Ecto neural progenitor cell (in vitro differentiated cells): ENCODE measurements around the gene MGLL.

ENCODE experiments used
- DNase-seq: peaks from one replicate; pipeline ENCODE4 v3.0.0-alpha.2; 2018; ENCODE audit warnings: low spot score

Gene MGLL

GRCh38 chr3:127789051-127789450 is 33.3 kb downstream of the MGLL start:
- no peak for DNase-seq

GRCh38 chr3:127788451-127788909 is 33.8 kb downstream of the MGLL start:
- DNase-seq = no peak

GRCh38 chr3:127787571-127788365 is 34.5 kb downstream of the MGLL start:
- no peak for DNase-seq

DNA sequence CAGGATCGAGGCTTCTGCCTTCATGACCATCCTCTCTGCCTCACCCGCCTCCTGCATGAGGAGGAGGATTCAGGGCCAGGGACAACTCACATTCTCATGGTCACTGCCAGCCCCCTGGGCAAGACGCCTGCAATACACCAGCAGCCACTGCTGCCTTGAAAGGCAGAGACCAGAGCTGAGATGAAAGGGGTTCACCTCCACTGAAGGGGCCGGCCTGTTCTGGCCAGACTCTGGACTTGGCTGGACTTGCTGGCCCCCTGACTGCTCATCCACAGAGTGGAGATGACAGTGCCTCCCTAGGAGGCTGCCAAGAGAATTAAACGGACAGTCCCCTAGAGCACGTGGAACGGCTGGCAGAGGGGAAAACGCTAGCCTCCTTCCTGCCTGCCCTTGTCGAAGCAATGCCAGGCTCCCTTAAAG is 35.2 kb downstream of the MGLL start:
- no peak for DNase-seq

DNA sequence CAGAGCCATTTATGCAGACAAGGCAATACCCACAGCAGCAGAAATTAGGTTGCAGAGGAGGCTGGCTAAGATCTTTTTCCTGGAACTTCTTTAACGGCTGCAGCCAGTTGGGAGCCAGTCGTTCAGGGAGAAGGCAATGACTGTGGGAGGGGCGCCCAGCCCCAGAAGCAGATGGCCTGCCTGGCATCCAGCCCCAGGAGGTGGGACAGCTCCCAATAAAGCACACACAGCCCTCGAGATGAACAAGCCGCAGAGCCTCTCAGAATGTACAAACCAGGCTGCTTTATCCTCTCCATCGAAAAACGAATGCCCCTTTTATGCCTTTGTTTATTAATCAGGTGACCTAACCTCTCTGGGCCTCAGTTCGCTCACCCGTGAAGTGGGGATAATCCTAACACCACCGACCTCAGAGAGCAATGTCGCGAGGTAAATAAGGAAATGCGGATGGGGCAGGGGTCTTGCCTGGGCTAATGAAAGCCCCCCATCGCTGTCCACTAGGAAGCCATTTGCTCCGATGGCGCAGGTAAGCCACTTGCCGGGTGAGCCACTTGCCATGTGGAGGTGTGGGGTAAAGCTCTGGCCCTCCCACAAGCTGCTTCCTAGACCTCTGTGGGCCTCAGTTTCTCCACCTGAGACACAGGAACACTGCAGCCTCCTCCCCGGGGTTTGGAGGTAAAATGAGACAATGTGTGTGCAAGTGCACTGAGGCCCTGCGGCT is 35.8 kb downstream of the MGLL start:
- DNase-seq = no peak

- no peak for DNase-seq
Observed at GRCh38 chr3:127785711-127786265, 36.5 kb downstream of the MGLL start.

GRCh38 chr3:127784865-127785710 is 37.2 kb downstream of the MGLL start:
- no peak for DNase-seq

- DNase-seq = no peak
Observed at GRCh38 chr3:127784283-127784682, 38.0 kb downstream of the MGLL start.

GRCh38 chr3:127783642-127784160 is 38.6 kb downstream of the MGLL start:
- DNase-seq = no peak

GRCh38 chr3:127783166-127783565 is 39.1 kb downstream of the MGLL start:
- no peak for DNase-seq

DNA sequence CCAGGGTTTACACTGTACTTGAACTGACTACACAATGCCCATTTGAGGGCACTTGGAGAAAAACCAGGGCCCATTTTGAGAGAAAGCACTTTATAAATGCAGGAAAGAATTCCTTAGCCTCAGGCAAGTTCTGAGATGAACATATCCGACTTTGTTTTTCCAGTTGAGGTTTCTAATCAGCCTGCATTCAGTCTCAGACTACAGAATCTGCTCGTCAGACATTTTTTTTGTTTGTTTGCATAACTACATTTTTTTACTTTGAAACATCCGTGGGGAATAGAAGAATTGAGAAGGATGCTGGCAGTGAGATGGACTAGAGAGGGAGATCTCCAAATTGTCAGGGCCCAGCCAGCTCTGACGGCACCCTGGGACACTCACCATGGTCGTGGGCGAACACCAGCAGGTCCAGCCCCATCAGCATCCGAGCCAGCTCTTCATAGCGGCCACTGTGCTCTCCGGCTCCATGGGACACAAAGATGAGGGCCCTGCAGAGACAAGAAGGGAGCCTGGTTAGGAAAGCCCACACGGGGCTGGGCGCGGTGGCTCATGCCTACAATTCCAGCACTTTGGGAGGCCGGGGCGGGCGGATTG is 40.8 kb downstream of the MGLL start:
- no peak for DNase-seq

- DNase-seq = no peak
Observed at GRCh38 chr3:127780536-127781400, 41.5 kb downstream of the MGLL start.

DNA sequence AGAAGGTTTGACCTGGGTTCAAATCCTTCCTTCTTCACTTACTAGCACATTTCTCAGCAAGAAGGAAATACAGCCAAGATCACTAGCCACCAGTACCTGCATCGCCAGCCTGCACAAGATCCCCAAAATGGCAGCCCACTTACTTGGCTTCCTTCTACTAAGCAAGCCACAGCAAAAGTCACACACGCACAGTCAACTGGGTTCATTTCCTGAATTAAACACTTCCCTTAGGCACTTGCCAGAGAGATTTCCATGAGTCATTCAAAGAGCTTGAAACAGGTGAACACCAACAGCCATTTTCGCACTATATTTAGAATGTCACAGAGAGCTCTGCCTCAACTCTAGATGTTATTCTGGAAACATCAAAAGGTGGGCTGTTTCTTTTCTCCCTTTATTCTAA is 42.6 kb downstream of the MGLL start:
- DNase-seq = no peak

- DNase-seq = no peak
Observed at GRCh38 chr3:127777921-127778656, 44.2 kb downstream of the MGLL start.

GRCh38 chr3:127777332-127777731 is 45.0 kb downstream of the MGLL start:
- DNase-seq = no peak

DNA sequence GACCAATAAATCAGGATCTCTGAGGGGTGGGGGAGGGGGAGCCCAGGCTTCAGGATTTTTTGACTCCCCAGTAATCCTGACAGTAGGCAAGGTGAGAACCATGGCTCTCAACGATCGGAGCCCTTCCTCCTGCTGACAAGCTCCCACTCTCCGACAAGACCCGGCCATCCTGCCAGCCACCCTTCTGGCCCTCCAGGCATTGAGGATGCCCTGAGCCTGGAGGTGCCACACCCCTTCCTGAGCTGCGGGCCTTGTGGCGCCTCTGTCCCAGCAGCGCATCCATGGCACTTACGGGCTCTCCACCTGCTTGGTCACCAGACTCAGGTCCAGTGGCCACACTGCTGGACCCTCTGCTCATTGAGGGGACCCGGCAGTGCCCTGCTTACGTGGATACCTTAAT is 46.0 kb downstream of the MGLL start:
- no peak for DNase-seq

DNA sequence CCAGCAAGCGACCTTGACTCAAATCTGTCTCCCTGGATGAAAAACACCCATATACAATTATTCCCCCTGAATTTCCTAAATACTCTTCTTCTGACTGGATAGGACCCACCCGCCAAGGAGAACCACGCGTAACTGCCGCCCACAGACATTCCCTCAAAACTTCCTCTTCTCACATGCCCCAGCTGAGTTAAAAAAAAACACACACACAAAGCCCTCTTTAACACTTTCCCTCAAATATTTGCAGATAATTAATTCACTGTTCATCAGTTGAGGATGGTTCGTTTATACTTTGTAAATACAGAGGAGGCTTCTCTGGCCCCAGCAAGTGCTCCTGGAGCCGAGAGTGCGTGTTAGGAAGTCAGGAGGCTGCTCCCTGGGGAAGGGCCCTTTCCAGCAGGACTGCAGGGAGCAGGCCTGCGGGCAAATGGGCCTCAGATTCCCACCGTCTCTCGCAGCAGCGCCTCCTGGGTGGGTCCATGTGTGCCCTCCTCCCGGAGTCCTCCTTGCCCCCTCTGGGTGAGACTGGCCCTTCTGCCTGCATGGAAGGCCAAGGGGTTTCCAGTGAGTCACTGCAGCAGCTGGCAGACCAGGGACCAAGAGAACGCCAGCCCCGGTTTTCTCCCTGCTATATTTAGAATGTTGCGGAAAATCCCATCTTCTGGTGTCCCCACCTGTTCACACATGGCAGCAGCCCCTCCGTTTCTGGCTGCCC is 46.8 kb downstream of the MGLL start:
- no peak for DNase-seq

GRCh38 chr3:127774647-127775046 is 47.7 kb downstream of the MGLL start:
- DNase-seq = no peak

GRCh38 chr3:127773752-127774395 is 48.4 kb downstream of the MGLL start:
- no peak for DNase-seq
